Choroid plexus epithelial cell (primary cell): Measurements from ENCODE around the gene TRIM13.
A peak's percentile ranks its signal among the peaks of the same experiment; 100 is the strongest.

Experiments used
- DNase-seq: peaks from one replicate; pipeline ENCODE4 v3.0.0-alpha.2; 2010; ENCODE audit warnings: low read depth
- H3K4me3 ChIP-seq: 2 replicates; pipeline ENCODE4 v1.5.1; 2011; ENCODE audit warnings: low read depth, mild to moderate bottlenecking, control low read depth, low read length, moderate library complexity
- TF ChIP-seq, protein P1 (sequence below): conservative IDR thresholded peaks from 2 replicates; pipeline ENCODE4 v1.5.1; 2011; ENCODE audit warnings: low read depth, mild to moderate bottlenecking, control low read depth, inconsistent platforms, low read length, moderate library complexity

The TRIM13 gene

DNA sequence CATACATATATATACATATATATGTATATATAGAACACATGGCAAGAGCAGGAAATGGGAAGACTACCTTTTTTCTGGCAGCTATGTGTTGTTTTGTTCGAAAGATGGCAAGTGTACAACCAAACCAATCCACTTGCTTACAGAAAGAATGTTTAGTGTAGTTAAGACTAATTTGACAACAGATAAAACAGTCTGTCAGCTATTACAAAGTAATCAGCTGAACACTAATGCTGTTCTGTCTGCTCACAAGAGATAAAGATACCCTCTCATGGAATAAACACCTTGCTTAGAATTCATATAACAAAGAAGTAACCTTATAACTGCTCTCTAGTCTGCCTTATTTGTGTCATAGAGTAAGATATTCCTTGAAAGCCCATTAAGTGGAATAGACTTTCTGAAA lies 17.5 kb downstream of the TRIM13 start:
- no peak overlapping the region for H3K4me3 ChIP-seq
- no peak for DNase-seq
- TF ChIP-seq, protein P1, sequence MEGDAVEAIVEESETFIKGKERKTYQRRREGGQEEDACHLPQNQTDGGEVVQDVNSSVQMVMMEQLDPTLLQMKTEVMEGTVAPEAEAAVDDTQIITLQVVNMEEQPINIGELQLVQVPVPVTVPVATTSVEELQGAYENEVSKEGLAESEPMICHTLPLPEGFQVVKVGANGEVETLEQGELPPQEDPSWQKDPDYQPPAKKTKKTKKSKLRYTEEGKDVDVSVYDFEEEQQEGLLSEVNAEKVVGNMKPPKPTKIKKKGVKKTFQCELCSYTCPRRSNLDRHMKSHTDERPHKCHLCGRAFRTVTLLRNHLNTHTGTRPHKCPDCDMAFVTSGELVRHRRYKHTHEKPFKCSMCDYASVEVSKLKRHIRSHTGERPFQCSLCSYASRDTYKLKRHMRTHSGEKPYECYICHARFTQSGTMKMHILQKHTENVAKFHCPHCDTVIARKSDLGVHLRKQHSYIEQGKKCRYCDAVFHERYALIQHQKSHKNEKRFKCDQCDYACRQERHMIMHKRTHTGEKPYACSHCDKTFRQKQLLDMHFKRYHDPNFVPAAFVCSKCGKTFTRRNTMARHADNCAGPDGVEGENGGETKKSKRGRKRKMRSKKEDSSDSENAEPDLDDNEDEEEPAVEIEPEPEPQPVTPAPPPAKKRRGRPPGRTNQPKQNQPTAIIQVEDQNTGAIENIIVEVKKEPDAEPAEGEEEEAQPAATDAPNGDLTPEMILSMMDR, result no peak

DNA sequence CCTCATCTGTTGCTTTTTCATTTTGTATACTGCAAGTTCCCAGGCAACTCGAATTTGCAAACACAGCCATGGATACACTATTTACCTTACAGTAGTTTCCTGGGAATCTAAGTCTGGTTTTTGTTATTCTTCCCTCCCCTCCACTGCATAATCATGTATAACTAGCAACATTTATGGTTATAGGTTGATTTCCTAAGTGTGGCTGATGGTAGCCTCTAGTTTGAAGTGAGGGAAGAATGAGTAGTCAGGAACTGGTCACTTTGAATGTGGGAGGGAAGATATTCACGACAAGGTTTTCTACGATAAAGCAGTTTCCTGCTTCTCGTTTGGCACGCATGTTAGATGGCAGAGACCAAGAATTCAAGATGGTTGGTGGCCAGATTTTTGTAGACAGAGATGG lies 18.4 kb downstream of the TRIM13 start, which contains the start of gene KCNRG:
Gene KCNRG, plus strand, starts transcription at position 187 of the 400 bp plus-strand sequence. Its CDS starts 50 bp downstream, at position 237.
- DNase-seq, result no peak
- TF ChIP-seq, protein P1, result no peak
- H3K4me3 ChIP-seq, result no peak within 1 kb of the TSS

DNA sequence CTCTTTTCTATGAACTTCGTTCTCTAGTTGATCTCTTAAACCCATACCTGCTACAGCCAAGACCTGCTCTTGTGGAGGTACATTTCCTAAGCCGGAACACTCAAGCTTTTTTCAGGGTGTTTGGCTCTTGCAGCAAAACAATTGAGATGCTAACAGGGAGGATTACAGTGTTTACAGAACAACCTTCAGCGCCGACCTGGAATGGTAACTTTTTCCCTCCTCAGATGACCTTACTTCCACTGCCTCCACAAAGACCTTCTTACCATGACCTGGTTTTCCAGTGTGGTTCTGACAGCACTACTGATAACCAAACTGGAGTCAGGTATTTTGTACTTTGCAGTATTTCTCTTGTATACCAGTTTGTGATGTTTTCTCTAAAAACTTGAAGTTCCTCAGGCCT lies 18.9 kb downstream of the TRIM13 start:
- H3K4me3 ChIP-seq, result no peak overlapping the region
- TF ChIP-seq, protein P1, result no peak

DNA sequence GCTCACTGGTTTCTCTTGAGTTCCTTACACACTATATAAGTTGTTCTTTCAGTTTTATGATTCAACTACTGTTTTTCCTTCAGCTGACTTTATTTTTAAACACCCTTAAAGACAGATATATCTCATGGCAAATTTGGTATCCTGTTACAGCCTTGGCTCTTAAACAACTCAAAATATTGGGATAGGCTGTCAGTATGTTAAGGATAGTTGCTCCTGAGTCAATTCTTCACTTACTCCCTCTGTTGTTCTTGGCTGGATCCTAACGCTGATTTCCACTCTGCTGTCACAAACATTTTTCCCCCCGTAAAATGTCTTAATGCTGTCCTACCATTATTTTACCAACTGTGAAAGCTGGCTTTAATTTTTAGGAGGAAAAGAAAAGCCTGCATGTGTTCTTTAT lies 19.6 kb downstream of the TRIM13 start:
- TF ChIP-seq, protein P1, result peak; percentile 3
- H3K4me3 ChIP-seq, result no peak overlapping the region
- DNase-seq, result peak; percentile 70

More for the DNA sequence above, 18.9 kb downstream of the TRIM13 start:
- DNase-seq, result no peak

DNA sequence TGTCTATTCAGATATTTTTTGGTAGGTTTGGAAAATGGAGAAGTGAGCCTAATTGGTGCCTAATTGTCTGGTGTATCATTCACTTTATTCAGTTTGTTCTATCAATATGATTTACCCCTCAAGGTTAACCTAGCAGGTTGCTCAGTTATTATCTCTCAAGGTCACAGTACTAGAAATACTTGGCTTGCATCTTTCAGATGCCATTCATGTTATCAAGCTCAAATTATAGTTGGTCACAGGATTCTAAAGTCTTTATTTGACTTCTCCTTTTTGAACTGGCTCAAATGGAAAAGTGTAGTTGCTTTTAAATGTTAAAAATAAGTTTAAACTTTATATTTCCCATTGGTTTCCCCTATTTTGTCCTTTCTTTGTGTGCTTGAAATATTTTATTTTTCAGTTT lies 21.0 kb downstream of the TRIM13 start:
- TF ChIP-seq, protein P1, result no peak
- no peak for DNase-seq
- H3K4me3 ChIP-seq, result no peak overlapping the region

DNA sequence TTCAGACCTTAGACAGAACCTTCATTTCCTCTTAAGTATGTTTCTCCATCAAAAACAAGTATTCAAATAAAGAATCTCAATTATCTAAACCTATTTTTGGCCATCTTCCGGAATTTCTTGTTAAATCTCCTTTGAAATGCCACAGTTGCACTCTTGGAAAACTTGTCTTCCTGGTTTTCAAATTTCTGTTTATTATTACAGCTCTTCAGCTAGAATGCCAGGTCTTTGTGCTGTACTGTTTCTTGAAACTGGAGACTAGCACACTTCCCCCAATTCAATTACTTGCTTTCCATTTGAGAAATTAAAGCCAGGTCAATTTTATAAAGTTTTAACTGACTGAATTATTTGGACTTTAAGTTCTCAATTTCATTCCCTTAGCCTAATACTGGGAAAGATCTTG lies 28.6 kb downstream of the TRIM13 start:
- peak; percentile 22 for DNase-seq
- TF ChIP-seq, protein P1, result no peak
- no peak overlapping the region for H3K4me3 ChIP-seq

DNA sequence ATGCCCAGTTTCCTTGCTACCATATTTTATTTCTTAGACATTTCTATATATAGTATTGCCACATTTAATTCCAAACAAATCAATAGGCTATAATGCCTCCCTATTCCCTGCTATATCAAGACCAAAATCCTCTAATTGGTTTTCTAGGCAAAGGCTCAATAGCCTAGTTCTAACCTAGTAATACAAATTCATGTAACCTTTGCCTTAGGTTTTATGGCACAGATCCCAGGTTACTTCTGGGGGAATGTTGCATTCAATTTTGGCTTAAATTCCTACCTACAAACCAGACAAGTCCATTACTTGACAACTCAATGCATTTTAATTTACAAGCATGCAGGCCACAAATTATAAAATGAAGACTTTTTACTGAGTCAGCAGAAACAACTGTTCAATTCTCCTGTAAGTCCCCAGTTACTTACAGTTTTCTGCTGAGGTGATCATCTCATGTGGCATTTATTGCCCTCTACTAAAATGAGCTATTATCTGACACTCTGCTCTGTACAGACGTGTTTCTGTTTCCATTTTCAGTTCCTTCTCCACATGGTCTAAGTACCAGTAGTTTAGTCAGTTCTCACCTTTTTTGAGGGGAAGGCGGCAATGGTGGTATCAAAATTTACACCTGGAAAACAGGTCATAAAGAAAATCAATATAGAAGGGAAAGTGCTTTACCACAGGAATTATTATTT lies 30.1 kb downstream of the TRIM13 start:
- H3K4me3 ChIP-seq, result no peak overlapping the region
- no peak for DNase-seq
- TF ChIP-seq, protein P1, result no peak
